Measurements from ENCODE around the gene PCP4L1. TPM values are rescaled to one million over a fixed set of nuclear protein-coding genes. Genes with fewer than 3 reads are reported as not detected.
"Not testable (repeated sequence)": the region's sequence is repeated elsewhere in the genome, so short reads cannot be mapped to it uniquely, and the experiment has no call there.

Gene PCP4L1
- polyA plus RNA-seq (2014; cell fraction: cytosol; rRNA removed) = 0.56 and 0.80 TPM in 2 replicates
- polyA plus RNA-seq (2014; cell fraction: nucleus; rRNA removed) = 1.4 TPM in 1 of 2 replicates, not detected in the other

- peak; percentile 87 for DNase-seq (ENCODE audit: low spot score)
Observed at GRCh38 chr1:161258439-161259344, at the start of gene PCP4L1. Gene PCP4L1, plus strand, starts transcription at chr1:161258745. Its CDS starts 230 bp downstream, at chr1:161258975.

DNA sequence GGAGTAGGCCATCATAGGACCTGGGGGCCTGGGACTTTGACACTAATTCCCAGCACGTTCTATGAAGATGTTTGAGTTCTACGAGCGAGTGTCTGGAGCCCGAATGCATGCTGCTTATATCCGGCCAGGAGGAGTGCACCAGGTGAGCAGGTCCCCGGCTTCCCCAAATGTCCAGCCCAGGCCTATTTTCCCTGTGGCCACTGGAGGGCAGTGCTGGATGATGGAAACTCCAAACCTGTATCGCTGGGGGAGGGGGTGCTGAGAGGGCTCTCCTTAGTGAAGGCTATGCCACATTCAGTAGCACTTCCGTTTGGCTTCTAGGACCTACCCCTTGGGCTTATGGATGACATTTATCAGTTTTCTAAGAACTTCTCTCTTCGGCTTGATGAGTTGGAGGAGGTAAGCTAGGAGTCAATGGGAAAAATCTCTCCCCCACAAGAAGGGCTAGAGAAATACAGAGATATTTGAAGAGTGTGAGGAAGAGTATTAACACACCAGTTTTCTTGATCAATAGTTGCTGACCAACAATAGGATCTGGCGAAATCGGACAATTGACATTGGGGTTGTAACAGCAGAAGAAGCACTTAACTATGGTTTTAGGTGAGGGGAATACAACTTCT, 48.6 kb upstream of the PCP4L1 start:
- DNase-seq (ENCODE audit: low spot score) = peak; percentile 67

- DNase-seq (ENCODE audit: low spot score) = no peak
Observed at GRCh38 chr1:161214369-161214768, 44.2 kb upstream of the PCP4L1 start.

DNA sequence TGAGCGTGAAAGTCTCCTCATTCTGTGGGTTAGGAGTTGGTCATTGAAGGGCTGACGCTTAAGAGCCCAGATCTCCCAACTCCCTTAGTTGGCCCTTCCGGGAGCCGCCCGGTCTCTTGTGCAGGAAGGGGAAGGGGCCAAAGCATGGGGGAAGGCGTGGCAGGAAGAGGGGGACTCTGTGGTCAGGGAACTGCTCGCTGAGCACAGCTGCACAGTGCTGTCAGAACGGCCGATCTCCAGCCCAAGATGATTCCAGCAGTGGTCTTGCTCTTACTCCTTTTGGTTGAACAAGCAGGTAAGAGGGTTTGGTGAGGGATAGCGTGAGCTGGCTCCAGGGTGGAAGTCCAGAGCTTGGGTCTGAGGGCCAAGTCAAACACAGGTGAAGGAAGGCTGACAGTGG, 43.5 kb upstream of the PCP4L1 start, which contains the start of gene FCER1G:
Gene FCER1G (plus strand): TSS at position 220 of the 400 bp plus-strand sequence. CDS start 27 bp downstream, at position 247.
- no peak for DNase-seq (ENCODE audit: low spot score)

GRCh38 chr1:161216945-161217712, 41.4 kb upstream of the PCP4L1 start:
- no peak for DNase-seq (ENCODE audit: low spot score)

GRCh38 chr1:161217831-161218230, 40.7 kb upstream of the PCP4L1 start:
- no peak for DNase-seq (ENCODE audit: low spot score)

DNA sequence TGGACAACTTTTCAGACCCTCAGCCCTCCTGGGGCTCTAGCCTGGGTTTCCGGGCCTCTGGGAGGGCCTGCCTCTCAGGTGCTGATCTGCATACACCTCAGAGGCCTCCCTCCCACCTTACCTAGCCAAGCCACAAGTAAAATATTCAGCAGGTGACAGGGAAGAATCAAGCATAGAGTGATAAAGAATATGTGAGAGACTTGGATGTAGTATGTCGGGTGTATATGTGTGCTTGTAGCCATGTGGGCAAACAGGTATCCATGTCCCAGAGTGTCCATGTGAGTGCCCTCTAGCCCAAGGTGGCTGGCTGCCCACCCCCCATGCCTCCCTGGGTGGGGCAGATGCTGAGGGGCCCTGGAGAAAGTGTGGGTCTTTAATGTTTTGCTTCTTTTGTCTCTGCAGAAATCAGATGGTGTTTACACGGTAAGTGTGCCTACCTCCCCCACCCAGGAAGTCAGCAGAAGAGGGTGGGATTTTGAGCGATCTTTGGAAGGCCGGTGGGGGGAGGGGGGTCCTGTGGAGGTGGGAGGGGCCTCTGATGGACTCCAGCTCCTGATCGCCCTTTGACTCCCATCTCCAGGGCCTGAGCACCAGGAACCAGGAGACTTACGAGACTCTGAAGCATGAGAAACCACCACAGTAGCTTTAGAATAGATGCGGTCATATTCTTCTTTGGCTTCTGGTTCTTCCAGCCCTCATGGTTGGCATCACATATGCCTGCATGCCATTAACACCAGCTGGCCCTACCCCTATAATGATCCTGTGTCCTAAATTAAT, 40.1 kb upstream of the PCP4L1 start:
- DNase-seq (ENCODE audit: low spot score) = no peak

- DNase-seq (ENCODE audit: low spot score) = no peak
Observed at GRCh38 chr1:161219078-161219892, 39.3 kb upstream of the PCP4L1 start.

DNA sequence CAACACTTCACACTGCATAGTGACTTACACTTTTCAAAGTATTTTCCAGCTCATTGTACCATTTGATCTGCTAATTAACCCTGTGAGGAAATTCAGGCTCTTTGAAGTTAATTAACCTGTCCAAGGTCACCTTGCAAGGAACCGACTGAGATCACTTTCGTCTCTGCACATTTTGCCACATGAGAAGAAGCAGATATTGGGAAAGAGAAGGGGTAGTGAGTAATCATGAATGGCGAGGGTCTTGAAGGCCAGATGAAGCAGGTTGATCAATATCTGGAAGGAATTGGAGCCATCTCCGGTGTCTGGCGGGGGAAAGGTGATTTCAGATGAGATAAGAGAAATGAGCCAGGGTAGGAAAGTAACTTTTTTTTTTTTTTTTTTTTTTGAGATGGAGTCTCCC, 38.5 kb upstream of the PCP4L1 start:
- peak; percentile 60 for DNase-seq (ENCODE audit: low spot score)

DNA sequence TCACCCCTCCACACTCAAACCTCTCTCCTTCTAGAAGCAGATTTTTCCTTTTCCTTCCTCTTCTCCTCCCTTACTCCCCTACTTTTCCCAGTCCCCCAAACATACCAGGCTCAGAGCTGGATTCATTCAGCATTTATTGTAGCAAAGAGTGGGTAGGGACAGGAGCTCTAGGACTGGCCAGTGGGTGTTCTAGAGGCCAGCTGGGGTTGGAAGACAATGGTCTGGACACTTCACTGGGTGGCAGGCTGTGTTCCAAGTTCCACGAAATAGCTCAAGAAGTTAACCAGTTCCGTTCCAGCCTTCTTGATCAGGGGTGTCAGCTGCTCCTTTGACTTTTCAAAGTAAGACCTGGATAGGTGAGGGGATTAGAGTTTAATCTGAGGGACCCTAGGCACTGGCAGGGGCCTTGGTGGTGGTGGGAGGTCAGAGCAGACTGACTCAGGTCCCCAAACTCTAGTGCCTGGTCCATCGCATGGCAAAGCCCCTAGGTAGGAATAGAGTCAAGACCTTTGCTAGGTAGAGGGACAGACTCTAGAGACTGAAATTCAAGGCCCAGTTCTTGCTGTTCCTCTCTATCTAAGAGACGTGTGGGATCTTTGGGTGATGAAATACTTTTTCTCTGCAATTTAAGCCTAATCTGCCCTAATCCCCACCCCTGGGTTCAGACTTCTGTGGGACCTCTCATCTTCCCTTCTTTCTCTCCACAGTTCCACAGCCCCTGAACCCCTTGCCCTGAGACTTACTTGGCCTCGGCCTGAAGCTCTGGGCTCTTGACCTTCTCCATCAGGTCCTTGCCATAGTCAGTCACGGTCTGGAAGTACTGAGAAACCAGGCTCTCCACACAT, 36.1 kb upstream of the PCP4L1 start:
- DNase-seq (ENCODE audit: low spot score) = no peak

- no peak for DNase-seq (ENCODE audit: low spot score)
Observed at GRCh38 chr1:161223805-161224694, 34.5 kb upstream of the PCP4L1 start.

DNA sequence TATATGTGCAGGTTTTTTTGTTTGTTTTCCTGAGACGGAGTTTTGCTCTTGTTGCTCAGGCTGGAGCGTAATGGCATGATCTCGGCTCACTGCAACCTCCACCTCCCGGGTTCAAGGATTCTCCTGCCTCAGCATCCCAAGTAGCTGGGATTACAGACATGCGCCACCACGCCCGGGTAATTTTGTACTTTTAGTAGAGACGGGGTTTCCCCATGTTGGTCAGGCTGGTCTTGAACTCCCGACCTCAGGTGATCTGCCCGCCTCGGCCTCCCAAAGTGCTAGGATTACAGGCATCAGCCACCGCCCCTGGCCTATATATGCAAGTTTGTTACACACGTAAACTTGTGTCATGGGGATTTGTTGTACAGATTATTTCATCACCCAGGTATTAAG, 33.9 kb upstream of the PCP4L1 start:
- DNase-seq (ENCODE audit: low spot score) = not testable (repeated sequence)

- no peak for DNase-seq (ENCODE audit: low spot score)
Observed at GRCh38 chr1:161225178-161225533, 33.4 kb upstream of the PCP4L1 start.

- peak; percentile 100 for DNase-seq (ENCODE audit: low spot score)
Observed at GRCh38 chr1:161225534-161226319, 32.8 kb upstream of the PCP4L1 start, which contains the start of gene TOMM40L. Gene TOMM40L, plus strand, starts transcription at chr1:161226060. Its CDS starts 430 bp downstream, at chr1:161226490.

- no peak for DNase-seq (ENCODE audit: low spot score)
Observed at GRCh38 chr1:161226320-161226711, 32.2 kb upstream of the PCP4L1 start.

GRCh38 chr1:161226759-161227158, 31.8 kb upstream of the PCP4L1 start:
- no peak for DNase-seq (ENCODE audit: low spot score)

- DNase-seq (ENCODE audit: low spot score) = peak; percentile 77
Observed at GRCh38 chr1:161227196-161227871, 31.2 kb upstream of the PCP4L1 start.

All from SK-N-DZ (cell line).